Prostate gland (tissue), 2 donors: ENCODE results near the gene SMAD7.

ENCODE experiments used
- CTCF ChIP-seq, 4 experiments: fragments of 200-600 bp in 2 of 4; fragments of 450-650 bp in 2 of 4; sonication (generic) in 2 of 4; IDR thresholded peaks; 1 replicate in 3 of 4; 2 replicates in 1 of 4; pipeline ENCODE4 v1.5.1; 2016 to 2019; ENCODE audit warnings: antibody characterized with exemption in 4 of 4, mild to moderate bottlenecking in 2 of 4, moderate library complexity in 2 of 4
- POLR2A ChIP-seq: fragments of 450-650 bp; IDR thresholded peaks from one replicate; pipeline ENCODE4 v1.6.1; 2016; ENCODE audit warnings: antibody characterized with exemption, mild to moderate bottlenecking
- POLR2AphosphoS5 ChIP-seq: sonication (generic); formaldehyde crosslinking; IDR thresholded peaks from one replicate; pipeline ENCODE4 v1.6.1; 2017; ENCODE audit warnings: antibody characterized with exemption

GRCh38 chr18:48975120-48975816, 24.5 kb upstream of the SMAD7 start:
- TF ChIP-seq POLR2A (no peak), CTCF (IDR thresholded peaks at IDR 0.05) (no peak), POLR2AphosphoS5 (no peak)
